HepG2 (cell line): ENCODE results near the gene MYO6. TPM values are rescaled to one million over a fixed set of nuclear protein-coding genes. Genes with fewer than 3 reads are reported as not detected.
A peak's percentile ranks its signal among the peaks of the same experiment; 100 is the strongest.

Experiments used
- ATAC-seq: fragments of 200-7000 bp; cut with Tn5 transposase; 3 replicates; pipeline ENCODE4 v1.9.1; 2020; ENCODE audit warnings: mild to moderate bottlenecking, moderate library complexity
- BruUV-seq: library from RNA; stranded (reverse); fragments of 400-500 nt; replicated peaks from 2 replicates; lab custom pipeline; 2021; lab: Mats Ljungman, UMichigan
- CTCF ChIA-PET: fragments of 300-600 bp; formaldehyde crosslinking; extraction: SDS; loops from one replicate; lab custom pipeline; 2021; ENCODE audit warnings: low total read pairs, inconsistent platforms, low intra/inter-chr PET ratio; lab: Yijun Ruan, JAX
- POLR2A ChIA-PET: fragments of 350-600 bp; sonication (Branson Sonifier 250); formaldehyde crosslinking; loops from one replicate; lab custom pipeline; 2020; ENCODE audit warnings: antibody characterized with exemption, inconsistent platforms; lab: Yijun Ruan, JAX
- DNase-seq: peaks from one replicate; pipeline ENCODE4 v3.0.0-alpha.2; 2015; ENCODE audit warnings: low spot score
- FAIRE-seq: peaks from 3 replicates; lab custom pipeline; 2011; peaks lifted over from hg19 to GRCh38; lab: Jason Lieb, UNC
- H2AFZ ChIP-seq: one replicate; pipeline ENCODE4 v1.6.1; 2011; ENCODE audit warnings: low read length, inconsistent platforms
- H3K27ac ChIP-seq: fragments of 300-600 bp; 3 replicates; pipeline ENCODE4 v1.8.0; 2011; ENCODE audit warnings: mixed run types, mild to moderate bottlenecking, mixed read lengths, low read length, inconsistent platforms; ENCODE audit not compliant: insufficient read depth; ENCODE audit errors: extremely low read length
- H3K27me3 ChIP-seq, 2 experiments: fragments of 200-600 bp in 1 of 2; 2 replicates in 1 of 2; 3 replicates in 1 of 2; pipeline versions ENCODE4 v1.6.0 to v1.8.0; 2011; ENCODE audit warnings: low read length in 2 of 2, mild to moderate bottlenecking in 2 of 2, moderate library complexity in 2 of 2, inconsistent platforms in 1 of 2; ENCODE audit not compliant: insufficient read depth in 2 of 2, control insufficient read depth in 1 of 2
- H3K36me3 ChIP-seq, 2 experiments: fragments of 200-600 bp in 1 of 2; replicated peaks in 1 of 2; 2 replicates in 1 of 2; 3 replicates in 1 of 2; pipeline versions ENCODE4 v1.5.1 to v1.8.0; 2011; ENCODE audit warnings: low read length in 2 of 2, inconsistent platforms in 1 of 2; ENCODE audit not compliant: insufficient read depth in 2 of 2, control insufficient read depth in 1 of 2
- H3K4me1 ChIP-seq: 2 replicates; pipeline ENCODE4 v1.5.1; 2012; ENCODE audit warnings: low read length, inconsistent platforms; ENCODE audit not compliant: insufficient read depth
- H3K4me2 ChIP-seq: 2 replicates; pipeline ENCODE4 v1.6.0; 2011; ENCODE audit warnings: low read depth, low read length, inconsistent platforms
- H3K4me3 ChIP-seq, 3 experiments: fragments of 200-600 bp in 1 of 3; sonication (generic), shearing (Covaris generic) in 1 of 3; replicated peaks in 1 of 3; 2 replicates each; pipeline ENCODE4 v1.5.1; 2011 to 2016; ENCODE audit warnings: low read length in 3 of 3, inconsistent platforms in 2 of 3, low read depth in 2 of 3, mild to moderate bottlenecking in 2 of 3, control low read depth in 1 of 3, mixed read lengths in 1 of 3; ENCODE audit not compliant: insufficient read depth in 1 of 3
- H3K79me2 ChIP-seq: one replicate; pipeline ENCODE4 v1.6.1; 2011; ENCODE audit warnings: low read length, inconsistent platforms; ENCODE audit not compliant: insufficient read depth
- H3K9ac ChIP-seq: 2 replicates; pipeline ENCODE4 v1.6.0; 2011; ENCODE audit warnings: mild to moderate bottlenecking, low read depth, low read length, inconsistent platforms; ENCODE audit not compliant: insufficient read depth
- H3K9me3 ChIP-seq: 2 replicates; pipeline ENCODE4 v1.5.1; 2012; ENCODE audit warnings: mild to moderate bottlenecking, low read length
- H4K20me1 ChIP-seq: 2 replicates; pipeline ENCODE4 v1.6.0; 2011; ENCODE audit warnings: inconsistent platforms, mild to moderate bottlenecking, low read length, moderate library complexity; ENCODE audit not compliant: insufficient read depth
- DR1 ChIP-seq: sonication (generic); formaldehyde crosslinking; IDR thresholded peaks from 2 replicates; pipeline ENCODE4 v1.8.0; 2021; ENCODE audit warnings: mild to moderate bottlenecking, missing genetic modification reagents, inconsistent platforms
- FIP1L1 ChIP-seq: fragments of 200-400 bp; formaldehyde crosslinking; IDR thresholded peaks from 2 replicates; pipeline ENCODE4 v1.6.1; 2018; ENCODE audit warnings: low read depth, mild to moderate bottlenecking, low read length, moderate library complexity, borderline replicate concordance; ENCODE audit not compliant: insufficient read depth
- GATAD1 ChIP-seq: IDR thresholded peaks from 2 replicates; pipeline ENCODE4 v1.6.1; 2016; ENCODE audit warnings: missing genetic modification reagents, missing compliant biosample characterization
- KLF11 ChIP-seq: IDR thresholded peaks from 2 replicates; pipeline ENCODE4 v1.6.1; 2016; ENCODE audit warnings: missing compliant biosample characterization
- MTF1 ChIP-seq: sonication (generic); formaldehyde crosslinking; IDR thresholded peaks from 2 replicates; pipeline ENCODE4 v1.5.0; 2020; ENCODE audit warnings: missing genetic modification reagents
- NFIB ChIP-seq: sonication (generic); formaldehyde crosslinking; IDR thresholded peaks from 2 replicates; pipeline ENCODE4 v1.9.0; 2021; ENCODE audit warnings: missing genetic modification reagents, mild to moderate bottlenecking, borderline replicate concordance
- NPAS2 ChIP-seq: sonication (generic); formaldehyde crosslinking; IDR thresholded peaks from 2 replicates; pipeline ENCODE4 v1.8.0; 2022; ENCODE audit warnings: mild to moderate bottlenecking, missing genetic modification reagents, borderline replicate concordance
- RAD21 ChIP-seq: fragments of 450-650 bp; formaldehyde crosslinking; IDR thresholded peaks from 2 replicates; pipeline ENCODE4 v1.5.0; 2020; ENCODE audit warnings: mild to moderate bottlenecking
- SMC3 ChIP-seq: IDR thresholded peaks from 2 replicates; pipeline ENCODE4 v1.6.1; 2011; ENCODE audit warnings: low read length, improper control_type of control experiment
- STAG1 ChIP-seq: sonication (generic); formaldehyde crosslinking; IDR thresholded peaks from 2 replicates; pipeline ENCODE4 v1.4.0; 2020; ENCODE audit warnings: missing genetic modification reagents
- TBP ChIP-seq: sonication (generic); formaldehyde crosslinking; IDR thresholded peaks from 2 replicates; pipeline ENCODE4 v1.5.0; 2020; ENCODE audit warnings: missing genetic modification reagents
- TBX3 ChIP-seq: fragments of 450-650 bp; IDR thresholded peaks from 2 replicates; pipeline ENCODE4 v1.6.1; 2017; ENCODE audit warnings: antibody characterized with exemption, mild to moderate bottlenecking, inconsistent platforms, borderline replicate concordance
- TEAD3 ChIP-seq: optimal IDR thresholded peaks from 2 replicates; pipeline ENCODE3; 2016; ENCODE audit warnings: borderline replicate concordance
- TP53 ChIP-seq: sonication (generic); formaldehyde crosslinking; conservative IDR thresholded peaks from 2 replicates; pipeline ENCODE4 v1.4.0; 2020; ENCODE audit warnings: missing genetic modification reagents
- ZNF260 ChIP-seq: sonication (generic); formaldehyde crosslinking; IDR thresholded peaks from 2 replicates; pipeline ENCODE4 v1.4.0; 2020; ENCODE audit warnings: missing genetic modification reagents, low read depth, mild to moderate bottlenecking, borderline replicate concordance
- ZNF543 ChIP-seq: sonication (generic); formaldehyde crosslinking; IDR thresholded peaks from 2 replicates; pipeline ENCODE4 v1.4.0; 2020; ENCODE audit warnings: mild to moderate bottlenecking, missing genetic modification reagents
- ZNF614 ChIP-seq: IDR thresholded peaks from 2 replicates; pipeline ENCODE4 v1.6.1; 2018; ENCODE audit warnings: missing biosample characterization, missing genetic modification reagents, inconsistent platforms, borderline replicate concordance
- WGBS: methylation state at CpG from one replicate; pipeline ENCODE4 v1.1.6; 2017; ENCODE audit warnings: low lambda C conversion rate; 5-methylcytosine and 5-hydroxymethylcytosine counted together
- in situ Hi-C: cut with HindIII; loops from 2 replicates; pipeline ENCODE4 v1.10.0; 2017; ENCODE audit warnings: low pct_unique_long_range_greater_than_20kb; ENCODE audit not compliant: extremely low pct_ligation_motif_present
- intact Hi-C: fragments of 100-400 bp; cut with micrococcal nuclease; formaldehyde crosslinking; loops from one replicate; pipeline ENCODE4 v1.10.0; 2022; ENCODE audit not compliant: unreplicated experiment
- polyA plus RNA-seq, 8 experiments: library from polyadenylated mRNA; depleted of rRNA in 3 of 8; stranded (reverse) in 7 of 8; unstranded in 1 of 8; fragments of >200 nt; fragmentation: Illumina TruSeq in 4 of 8; extraction: Trizol in 4 of 8; gene quantifications; 2 replicates each; pipeline versions ENCODE4 v1.2.1 to v1.2.3, GENCODE V29; 2011 to 2016; ENCODE audit warnings: low read depth in 4 of 8, missing spikeins in 1 of 8, mixed read lengths in 1 of 8; ENCODE audit not compliant: insufficient read depth in 1 of 8
- total RNA-seq, 5 experiments: library from RNA; depleted of rRNA; stranded (reverse); fragments of >200 nt; fragmentation: Illumina TruSeq; extraction: Trizol; gene quantifications; 2 replicates each; pipeline ENCODE4 v1.2.3, GENCODE V29; 2016; ENCODE audit warnings: low read depth in 1 of 5
- TF ChIP-seq, protein P1 (sequence below): sonication (generic); formaldehyde crosslinking; IDR thresholded peaks from 2 replicates; pipeline ENCODE4 v1.4.0; 2020; ENCODE audit warnings: missing genetic modification reagents
- TF ChIP-seq, protein P2 (sequence below): sonication (generic); formaldehyde crosslinking; IDR thresholded peaks from 2 replicates; pipeline ENCODE4 v1.4.0; 2020; ENCODE audit warnings: missing genetic modification reagents
- TF ChIP-seq, protein P3 (sequence below): sonication (generic); formaldehyde crosslinking; IDR thresholded peaks from 2 replicates; pipeline ENCODE4 v1.5.0; 2020; ENCODE audit warnings: mild to moderate bottlenecking, missing genetic modification reagents, moderate library complexity

The MYO6 gene
- total and polyA plus RNA-seq, 2 of the 13 experiments (the other 11 are each of a cell fraction or from before 2014, with no cell fraction given), result 5.4 to 7.5 TPM

DNA sequence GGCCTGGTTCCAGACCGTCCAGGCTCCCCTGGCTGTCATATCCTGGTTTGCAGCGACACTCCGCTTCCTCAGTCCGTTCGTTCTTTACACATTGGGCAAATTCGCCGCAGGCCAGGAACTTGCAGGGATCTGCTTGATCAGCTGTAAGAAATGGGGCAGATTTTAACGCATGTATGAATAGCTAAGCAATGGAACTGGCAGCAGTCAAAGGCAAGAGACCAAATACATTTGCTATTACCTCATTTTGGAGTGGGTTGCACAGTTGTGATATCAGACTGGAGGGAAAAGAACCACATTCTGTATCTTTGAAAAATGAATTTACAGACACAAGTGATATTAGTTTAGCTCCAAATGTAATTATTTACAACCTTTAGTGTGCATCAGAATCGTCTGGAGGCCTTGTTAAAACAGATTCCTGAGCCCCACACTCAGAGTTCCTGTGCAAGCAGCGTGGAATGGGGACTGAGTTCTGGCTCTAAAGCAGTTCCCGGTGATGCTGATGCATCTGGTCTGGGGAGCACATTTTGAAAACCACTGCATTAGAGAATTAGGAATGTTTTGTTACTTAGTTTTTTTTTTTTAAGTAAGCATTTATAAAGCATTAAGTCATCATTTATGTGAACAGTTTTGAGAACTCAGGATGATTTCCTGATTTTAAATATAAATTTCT is 182.1 kb downstream of the MYO6 start (continued):
- TF ChIP-seq, protein P1, sequence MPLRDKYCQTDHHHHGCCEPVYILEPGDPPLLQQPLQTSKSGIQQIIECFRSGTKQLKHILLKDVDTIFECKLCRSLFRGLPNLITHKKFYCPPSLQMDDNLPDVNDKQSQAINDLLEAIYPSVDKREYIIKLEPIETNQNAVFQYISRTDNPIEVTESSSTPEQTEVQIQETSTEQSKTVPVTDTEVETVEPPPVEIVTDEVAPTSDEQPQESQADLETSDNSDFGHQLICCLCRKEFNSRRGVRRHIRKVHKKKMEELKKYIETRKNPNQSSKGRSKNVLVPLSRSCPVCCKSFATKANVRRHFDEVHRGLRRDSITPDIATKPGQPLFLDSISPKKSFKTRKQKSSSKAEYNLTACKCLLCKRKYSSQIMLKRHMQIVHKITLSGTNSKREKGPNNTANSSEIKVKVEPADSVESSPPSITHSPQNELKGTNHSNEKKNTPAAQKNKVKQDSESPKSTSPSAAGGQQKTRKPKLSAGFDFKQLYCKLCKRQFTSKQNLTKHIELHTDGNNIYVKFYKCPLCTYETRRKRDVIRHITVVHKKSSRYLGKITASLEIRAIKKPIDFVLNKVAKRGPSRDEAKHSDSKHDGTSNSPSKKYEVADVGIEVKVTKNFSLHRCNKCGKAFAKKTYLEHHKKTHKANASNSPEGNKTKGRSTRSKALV, result no peak
- TF ChIP-seq NFIB (no peak), NPAS2 (CRISPR knock-in tag) (no peak), TBP (no peak)
- TF ChIP-seq, protein P2, sequence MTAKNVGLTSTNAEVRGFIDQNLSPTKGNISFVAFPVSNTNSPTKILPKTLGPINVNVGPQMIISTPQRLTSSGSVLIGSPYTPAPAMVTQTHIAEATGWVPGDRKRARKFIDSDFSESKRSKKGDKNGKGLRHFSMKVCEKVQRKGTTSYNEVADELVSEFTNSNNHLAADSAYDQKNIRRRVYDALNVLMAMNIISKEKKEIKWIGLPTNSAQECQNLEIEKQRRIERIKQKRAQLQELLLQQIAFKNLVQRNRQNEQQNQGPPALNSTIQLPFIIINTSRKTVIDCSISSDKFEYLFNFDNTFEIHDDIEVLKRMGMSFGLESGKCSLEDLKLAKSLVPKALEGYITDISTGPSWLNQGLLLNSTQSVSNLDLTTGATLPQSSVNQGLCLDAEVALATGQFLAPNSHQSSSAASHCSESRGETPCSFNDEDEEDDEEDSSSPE (CRISPR knock-in tag), result no peak
- TF ChIP-seq, all 625 proteins: peak for 0

DNA sequence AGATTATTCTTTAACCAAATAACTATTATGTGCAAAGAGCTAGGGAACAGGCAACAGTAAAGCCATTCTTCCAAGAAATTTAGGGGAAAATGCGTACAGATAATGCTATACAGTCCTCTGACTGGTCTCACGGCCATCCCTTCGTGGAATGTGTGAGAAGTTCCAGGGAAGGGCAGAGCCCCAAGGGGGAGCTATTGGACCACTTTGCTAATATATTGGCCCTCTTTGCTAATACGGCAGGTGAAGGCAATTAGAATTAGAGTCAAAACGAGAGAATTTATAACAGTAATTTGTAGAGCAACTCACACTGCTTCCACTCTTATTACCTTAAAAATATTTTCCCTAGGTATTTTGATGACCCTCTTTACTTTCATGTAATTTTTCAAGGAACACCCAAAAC is 183.0 kb downstream of the MYO6 start:
- H3K4me1 ChIP-seq, result peaks cover 14% of the 10 kb centered on the region; the same call in 1 of the 2 replicates
- no peaks in the 10 kb centered on the region for H3K79me2 ChIP-seq
- CTCF ChIA-PET, result interaction anchor here (2.2 kb wide), 1 partner anchor 1525 kb away, joined by 7 read pairs; no protein-coding TSS in a partner anchor
- no peaks in the 10 kb centered on the region for H3K9me3 ChIP-seq
- H3K9ac ChIP-seq, result no peak overlapping the region
- in situ Hi-C loops (loop anchor here (5.0 to 25.0 kb wide), 2 partner anchors 930 to 1525 kb away; no protein-coding TSS in a partner anchor), intact Hi-C loops (loop anchor here (1.0 to 10.0 kb wide), 4 partner anchors 753 to 1525 kb away; no protein-coding TSS in a partner anchor)
- H3K27me3 ChIP-seq, result peaks cover 0 to 3% of the 10 kb centered on the region in 2 experiments; a peak in 1 of 5 replicates
- 0% methylated on average over 5 of the region's 5 CpGs for WGBS
- H3K36me3 ChIP-seq, result no peaks in the 10 kb centered on the region
- DNase-seq (peak; percentile 49), ATAC-seq (peak; percentile 85), FAIRE-seq (peak; percentile 67)
- no peaks in the 10 kb centered on the region for H4K20me1 ChIP-seq
- no peak overlapping the region for H3K4me2 ChIP-seq
- no peak overlapping the region for H2AFZ ChIP-seq
- H3K27ac ChIP-seq, result no peak overlapping the region
- no peak overlapping the region for H3K4me3 ChIP-seq
- BruUV-seq, result no TSS peak
- POLR2A ChIA-PET, result no interaction called here
- no peak for TF ChIP-seq DR1
- no peak for TF ChIP-seq TP53 (CRISPR knock-in tag)
- no peak for TF ChIP-seq ZNF260
- 0 out of 2 replicates have a peak, but pooled peaks have one; percentile 25 for TF ChIP-seq RAD21 (CRISPR knock-in tag)
- TF ChIP-seq ZNF543 (CRISPR knock-in tag), result no peak
- no peak for TF ChIP-seq FIP1L1
- TF ChIP-seq SMC3, result peak; percentile 54; the same call in 1 of the 2 replicates
- no peak for TF ChIP-seq MTF1
- TF ChIP-seq, protein P3, sequence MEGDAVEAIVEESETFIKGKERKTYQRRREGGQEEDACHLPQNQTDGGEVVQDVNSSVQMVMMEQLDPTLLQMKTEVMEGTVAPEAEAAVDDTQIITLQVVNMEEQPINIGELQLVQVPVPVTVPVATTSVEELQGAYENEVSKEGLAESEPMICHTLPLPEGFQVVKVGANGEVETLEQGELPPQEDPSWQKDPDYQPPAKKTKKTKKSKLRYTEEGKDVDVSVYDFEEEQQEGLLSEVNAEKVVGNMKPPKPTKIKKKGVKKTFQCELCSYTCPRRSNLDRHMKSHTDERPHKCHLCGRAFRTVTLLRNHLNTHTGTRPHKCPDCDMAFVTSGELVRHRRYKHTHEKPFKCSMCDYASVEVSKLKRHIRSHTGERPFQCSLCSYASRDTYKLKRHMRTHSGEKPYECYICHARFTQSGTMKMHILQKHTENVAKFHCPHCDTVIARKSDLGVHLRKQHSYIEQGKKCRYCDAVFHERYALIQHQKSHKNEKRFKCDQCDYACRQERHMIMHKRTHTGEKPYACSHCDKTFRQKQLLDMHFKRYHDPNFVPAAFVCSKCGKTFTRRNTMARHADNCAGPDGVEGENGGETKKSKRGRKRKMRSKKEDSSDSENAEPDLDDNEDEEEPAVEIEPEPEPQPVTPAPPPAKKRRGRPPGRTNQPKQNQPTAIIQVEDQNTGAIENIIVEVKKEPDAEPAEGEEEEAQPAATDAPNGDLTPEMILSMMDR (CRISPR knock-in tag), result peak; percentile 78
- no peak for TF ChIP-seq TBX3
- peak; percentile 84 for TF ChIP-seq STAG1
- TF ChIP-seq KLF11, result 0 out of 2 replicates have a peak, but pooled peaks have one; percentile 37
- TF ChIP-seq TEAD3 (CRISPR knock-in tag), result peak; percentile 62
- no peak for TF ChIP-seq GATAD1
- TF ChIP-seq ZNF614 (CRISPR knock-in tag), result no peak
